ENCODE results near the gene VSIG1. TPM values are rescaled to one million over a fixed set of nuclear protein-coding genes. Genes with fewer than 3 reads are reported as not detected.

Gene VSIG1
- total and polyA plus RNA-seq, 2 of the 13 experiments (the other 11 are each of a cell fraction or from before 2014, with no cell fraction given) = 0.01 TPM; not detected in 1

- Histone ChIP-seq H3K9ac (ENCODE audit: insufficient read depth, low read depth, low read length) (no peak overlapping the region), H2AFZ (ENCODE audit: low read length) (no peak overlapping the region), H3K4me2 (ENCODE audit: low read depth, low read length) (no peak overlapping the region), H3K27ac (ENCODE audit: extremely low read length, insufficient read depth, low read length) (no peak overlapping the region), H3K9me3 (ENCODE audit: low read length) (no peaks in the 10 kb centered on the region), H3K4me1 (ENCODE audit: insufficient read depth, low read length) (no peaks in the 10 kb centered on the region), H3K79me2 (ENCODE audit: insufficient read depth, low read length) (no peaks in the 10 kb centered on the region), H3K36me3 (replicated peaks in 1 of 2; ENCODE audit: control insufficient read depth in 1 of 2, insufficient read depth in 2 of 2, low read length in 2 of 2) (no peaks in the 10 kb centered on the region), H3K4me3 (replicated peaks in 1 of 3; ENCODE audit: insufficient read depth in 1 of 3, low read depth in 2 of 3, low read length in 3 of 3) (no peak overlapping the region), H4K20me1 (ENCODE audit: insufficient read depth, low read length) (no peaks in the 10 kb centered on the region), H3K27me3 (ENCODE audit: control insufficient read depth in 1 of 2, insufficient read depth in 2 of 2, low read length in 2 of 2) (no peaks in the 10 kb centered on the region)
- in situ Hi-C loops (cut with HindIII; ENCODE audit: extremely low pct_ligation_motif_present, low pct_unique_long_range_greater_than_20kb) (no loop called here), intact Hi-C loops (cut with micrococcal nuclease; ENCODE audit: unreplicated experiment) (no loop called here)
- ATAC-seq (no peak), DNase-seq (ENCODE audit: low spot score) (no peak), FAIRE-seq (no peak)
- TF ChIP-seq ZNF674 (CRISPR knock-in tag; IDR thresholded peaks at IDR 0.05; ENCODE audit: low read depth) (no peak), HOXA7 (CRISPR knock-in tag; IDR thresholded peaks at IDR 0.05) (no peak), ZNF282 (IDR thresholded peaks at IDR 0.05; ENCODE audit: partially characterized antibody) (no peak), ZNF768 (CRISPR knock-in tag; IDR thresholded peaks at IDR 0.05) (no peak), RBFOX2 (IDR thresholded peaks at IDR 0.05; ENCODE audit: low read depth, low read length) (no peak)
- CTCF ChIA-PET (ENCODE audit: low intra/inter-chr PET ratio, low total read pairs) = no interaction called here
- POLR2A ChIA-PET = no interaction called here
- no TSS peak for BruUV-seq (replicated peaks)
- WGBS (ENCODE audit: low lambda C conversion rate) = 0% methylated on average over 1 of the region's 1 CpG
Measured at GRCh38 chrX:108064001-108064400, 19.1 kb downstream of the VSIG1 start.

- TF ChIP-seq, protein P1, sequence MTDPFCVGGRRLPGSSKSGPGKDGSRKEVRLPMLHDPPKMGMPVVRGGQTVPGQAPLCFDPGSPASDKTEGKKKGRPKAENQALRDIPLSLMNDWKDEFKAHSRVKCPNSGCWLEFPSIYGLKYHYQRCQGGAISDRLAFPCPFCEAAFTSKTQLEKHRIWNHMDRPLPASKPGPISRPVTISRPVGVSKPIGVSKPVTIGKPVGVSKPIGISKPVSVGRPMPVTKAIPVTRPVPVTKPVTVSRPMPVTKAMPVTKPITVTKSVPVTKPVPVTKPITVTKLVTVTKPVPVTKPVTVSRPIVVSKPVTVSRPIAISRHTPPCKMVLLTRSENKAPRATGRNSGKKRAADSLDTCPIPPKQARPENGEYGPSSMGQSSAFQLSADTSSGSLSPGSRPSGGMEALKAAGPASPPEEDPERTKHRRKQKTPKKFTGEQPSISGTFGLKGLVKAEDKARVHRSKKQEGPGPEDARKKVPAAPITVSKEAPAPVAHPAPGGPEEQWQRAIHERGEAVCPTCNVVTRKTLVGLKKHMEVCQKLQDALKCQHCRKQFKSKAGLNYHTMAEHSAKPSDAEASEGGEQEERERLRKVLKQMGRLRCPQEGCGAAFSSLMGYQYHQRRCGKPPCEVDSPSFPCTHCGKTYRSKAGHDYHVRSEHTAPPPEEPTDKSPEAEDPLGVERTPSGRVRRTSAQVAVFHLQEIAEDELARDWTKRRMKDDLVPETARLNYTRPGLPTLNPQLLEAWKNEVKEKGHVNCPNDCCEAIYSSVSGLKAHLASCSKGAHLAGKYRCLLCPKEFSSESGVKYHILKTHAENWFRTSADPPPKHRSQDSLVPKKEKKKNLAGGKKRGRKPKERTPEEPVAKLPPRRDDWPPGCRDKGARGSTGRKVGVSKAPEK (CRISPR knock-in tag; IDR thresholded peaks at IDR 0.05; ENCODE audit: borderline replicate concordance) = no peak
- TF ChIP-seq ZNF720 (CRISPR knock-in tag; IDR thresholded peaks at IDR 0.05) = no peak
- no peak for TF ChIP-seq ARHGAP35 (CRISPR knock-in tag; IDR thresholded peaks at IDR 0.05; ENCODE audit: borderline replicate concordance)
- DNase-seq (ENCODE audit: low spot score) (no peak), FAIRE-seq (no peak), ATAC-seq (no peak)
- BruUV-seq (replicated peaks) = no TSS peak
- WGBS (ENCODE audit: low lambda C conversion rate) = 50% methylated on average over 2 of the region's 2 CpGs
- Histone ChIP-seq H3K27me3 (ENCODE audit: control insufficient read depth in 1 of 2, insufficient read depth in 2 of 2, low read length in 2 of 2) (no peaks in the 10 kb centered on the region), H3K4me1 (ENCODE audit: insufficient read depth, low read length) (no peaks in the 10 kb centered on the region), H3K9me3 (ENCODE audit: low read length) (no peaks in the 10 kb centered on the region), H3K27ac (ENCODE audit: extremely low read length, insufficient read depth, low read length) (no peak overlapping the region), H3K4me2 (ENCODE audit: low read depth, low read length) (no peak overlapping the region), H3K79me2 (ENCODE audit: insufficient read depth, low read length) (no peaks in the 10 kb centered on the region), H4K20me1 (ENCODE audit: insufficient read depth, low read length) (no peaks in the 10 kb centered on the region), H3K4me3 (replicated peaks in 1 of 3; ENCODE audit: insufficient read depth in 1 of 3, low read depth in 2 of 3, low read length in 3 of 3) (no peak overlapping the region), H3K9ac (ENCODE audit: insufficient read depth, low read depth, low read length) (no peak overlapping the region), H2AFZ (ENCODE audit: low read length) (no peak overlapping the region), H3K36me3 (replicated peaks in 1 of 2; ENCODE audit: control insufficient read depth in 1 of 2, insufficient read depth in 2 of 2, low read length in 2 of 2) (no peaks in the 10 kb centered on the region)
- POLR2A ChIA-PET = no interaction called here
- in situ Hi-C loops (cut with HindIII; ENCODE audit: extremely low pct_ligation_motif_present, low pct_unique_long_range_greater_than_20kb) = no loop called here
- intact Hi-C loops (cut with micrococcal nuclease; ENCODE audit: unreplicated experiment) = no loop called here
- CTCF ChIA-PET (ENCODE audit: low intra/inter-chr PET ratio, low total read pairs) = no interaction called here
Measured at GRCh38 chrX:108064613-108065012, 19.7 kb downstream of the VSIG1 start.

Data from HepG2 (cell line).